MM.1S (cell line): ENCODE data around the gene CCT2.
"Not testable (repeated sequence)": the region's sequence is repeated elsewhere in the genome, so short reads cannot be mapped to it uniquely, and the experiment has no call there.

Experiments
- DNase-seq: peaks from one replicate; pipeline ENCODE4 v3.0.0-alpha.2; 2015
- H2AFZ ChIP-seq: fragments of 300-600 bp; sonication (generic); 2 replicates; pipeline ENCODE4 v1.6.0; 2016; ENCODE audit warnings: antibody characterized with exemption, low read length
- H3F3A ChIP-seq: fragments of 300-600 bp; sonication (generic); 2 replicates; pipeline ENCODE4 v1.6.1; 2016; ENCODE audit warnings: mild to moderate bottlenecking, antibody characterized with exemption, low read length, moderate library complexity, mixed read lengths; ENCODE audit not compliant: insufficient read depth
- H3K27ac ChIP-seq: fragments of 300-600 bp; sonication (generic); 2 replicates; pipeline ENCODE4 v1.5.1; 2016; ENCODE audit warnings: mild to moderate bottlenecking, low read length
- H3K27me3 ChIP-seq: fragments of 300-600 bp; sonication (generic); replicated peaks from 2 replicates; pipeline ENCODE4 v1.6.0; 2016; ENCODE audit warnings: low read length; ENCODE audit not compliant: insufficient read depth
- H3K36me3 ChIP-seq: fragments of 300-600 bp; sonication (generic); replicated peaks from 2 replicates; pipeline ENCODE4 v1.6.1; 2016; ENCODE audit warnings: mild to moderate bottlenecking, low read length, mixed read lengths; ENCODE audit not compliant: insufficient read depth
- H3K4me1 ChIP-seq: fragments of 300-600 bp; sonication (generic); 2 replicates; pipeline ENCODE4 v1.6.1; 2016; ENCODE audit warnings: low read length, mixed read lengths
- H3K4me2 ChIP-seq: fragments of 300-600 bp; sonication (generic); 2 replicates; pipeline ENCODE4 v1.6.0; 2016; ENCODE audit warnings: low read depth, low read length
- H3K4me3 ChIP-seq: fragments of 300-600 bp; sonication (generic); 2 replicates; pipeline ENCODE4 v1.5.1; 2016; ENCODE audit warnings: low read length, mixed read lengths
- H3K79me2 ChIP-seq: fragments of 300-600 bp; sonication (generic); 2 replicates; pipeline ENCODE4 v1.6.1; 2016; ENCODE audit warnings: mixed run types, low read length, mixed read lengths
- H3K9ac ChIP-seq: fragments of 300-600 bp; sonication (generic); 2 replicates; pipeline ENCODE4 v1.6.1; 2016; ENCODE audit warnings: low read length, mixed read lengths
- H3K9me2 ChIP-seq: fragments of 300-600 bp; sonication (generic); replicated peaks from 2 replicates; pipeline ENCODE4 v1.6.1; 2016; ENCODE audit warnings: mild to moderate bottlenecking, low read length, mixed read lengths; ENCODE audit not compliant: insufficient read depth
- H3K9me3 ChIP-seq: fragments of 300-600 bp; sonication (generic); replicated peaks from 2 replicates; pipeline ENCODE4 v1.6.1; 2016; ENCODE audit warnings: mild to moderate bottlenecking, low read length, mixed read lengths; ENCODE audit not compliant: insufficient read depth
- H4K20me1 ChIP-seq: fragments of 300-600 bp; sonication (generic); 2 replicates; pipeline ENCODE4 v1.6.1; 2016; ENCODE audit warnings: mild to moderate bottlenecking, low read length, moderate library complexity, mixed read lengths; ENCODE audit not compliant: insufficient read depth
- EZH2 ChIP-seq: fragments of 300-600 bp; sonication (generic); optimal IDR thresholded peaks from 2 replicates; pipeline ENCODE3; 2017; ENCODE audit warnings: low read depth, mild to moderate bottlenecking, antibody characterized with exemption, low read length, mixed read lengths
- EZH2phosphoT487 ChIP-seq: fragments of 300-600 bp; sonication (generic); IDR thresholded peaks from 2 replicates; pipeline ENCODE4 v1.6.1; 2018; ENCODE audit warnings: antibody characterized with exemption, low read length
- TF ChIP-seq, protein P1 (sequence below): fragments of 300-600 bp; sonication (generic); IDR thresholded peaks from 2 replicates; pipeline ENCODE4 v1.5.1; 2016; ENCODE audit warnings: antibody characterized with exemption, low read length, mixed read lengths

Gene CCT2

DNA sequence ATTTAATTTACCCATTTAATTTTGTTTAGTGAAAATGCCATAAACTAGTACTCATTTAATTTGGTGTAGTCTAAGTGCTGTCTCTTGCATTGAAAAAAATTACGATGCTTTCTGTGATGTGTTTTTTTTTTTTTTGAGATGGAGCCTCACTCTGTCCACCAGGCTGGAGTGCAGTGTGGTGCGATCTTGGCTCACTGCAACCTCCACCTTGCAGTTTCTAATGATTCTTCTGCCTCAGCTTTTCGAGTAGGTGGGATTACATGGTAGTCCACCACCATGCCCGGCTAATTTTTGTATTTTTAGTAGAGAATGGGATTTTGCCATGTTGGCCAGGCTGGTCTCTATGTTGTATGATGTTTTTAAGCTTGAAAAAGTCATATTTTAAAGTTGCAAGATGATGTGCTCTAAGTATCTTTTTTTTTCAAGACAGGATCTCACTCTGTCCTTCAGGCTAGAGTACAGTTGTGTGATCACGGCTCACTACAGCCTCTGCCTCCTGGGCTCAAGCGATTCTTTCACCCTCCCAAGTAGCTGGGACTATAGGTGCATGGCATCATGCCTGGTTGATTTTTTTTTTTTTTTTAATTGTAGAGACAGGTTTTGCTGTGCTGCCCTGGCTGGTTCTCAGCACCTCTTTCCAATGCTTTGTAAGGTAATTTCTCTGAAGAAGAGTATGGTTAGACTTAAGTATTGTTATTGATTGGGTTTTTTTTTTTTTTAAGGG is 16.9 kb downstream of the CCT2 start:
- H3K27ac ChIP-seq, result no peak overlapping the region

DNA sequence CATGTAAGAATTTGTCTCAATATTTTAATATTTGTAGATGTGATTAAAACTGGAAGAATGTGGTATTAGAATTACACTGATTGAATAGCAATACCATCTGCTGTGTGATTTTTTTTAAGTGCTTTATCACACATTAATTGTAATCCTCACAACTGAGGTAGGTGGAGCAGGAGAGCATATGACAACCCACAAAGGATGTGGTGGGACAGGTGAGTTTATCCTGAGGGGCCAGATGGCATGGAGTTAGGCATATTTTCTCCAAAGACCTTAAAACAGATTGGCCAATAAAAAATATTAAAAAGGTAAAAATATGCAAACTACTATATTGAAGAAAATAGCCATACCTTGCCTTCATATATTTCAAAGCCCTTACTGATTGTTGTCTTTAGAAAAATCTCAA is 17.7 kb downstream of the CCT2 start:
- H3K9ac ChIP-seq, result no peak overlapping the region
- DNase-seq, result no peak
- H3K27ac ChIP-seq, result no peak overlapping the region
- H3K4me1 ChIP-seq, result no peaks in the 10 kb centered on the region
- TF ChIP-seq EZH2 (no peak), EZH2phosphoT487 (no peak)
- TF ChIP-seq, protein P1, sequence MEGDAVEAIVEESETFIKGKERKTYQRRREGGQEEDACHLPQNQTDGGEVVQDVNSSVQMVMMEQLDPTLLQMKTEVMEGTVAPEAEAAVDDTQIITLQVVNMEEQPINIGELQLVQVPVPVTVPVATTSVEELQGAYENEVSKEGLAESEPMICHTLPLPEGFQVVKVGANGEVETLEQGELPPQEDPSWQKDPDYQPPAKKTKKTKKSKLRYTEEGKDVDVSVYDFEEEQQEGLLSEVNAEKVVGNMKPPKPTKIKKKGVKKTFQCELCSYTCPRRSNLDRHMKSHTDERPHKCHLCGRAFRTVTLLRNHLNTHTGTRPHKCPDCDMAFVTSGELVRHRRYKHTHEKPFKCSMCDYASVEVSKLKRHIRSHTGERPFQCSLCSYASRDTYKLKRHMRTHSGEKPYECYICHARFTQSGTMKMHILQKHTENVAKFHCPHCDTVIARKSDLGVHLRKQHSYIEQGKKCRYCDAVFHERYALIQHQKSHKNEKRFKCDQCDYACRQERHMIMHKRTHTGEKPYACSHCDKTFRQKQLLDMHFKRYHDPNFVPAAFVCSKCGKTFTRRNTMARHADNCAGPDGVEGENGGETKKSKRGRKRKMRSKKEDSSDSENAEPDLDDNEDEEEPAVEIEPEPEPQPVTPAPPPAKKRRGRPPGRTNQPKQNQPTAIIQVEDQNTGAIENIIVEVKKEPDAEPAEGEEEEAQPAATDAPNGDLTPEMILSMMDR, result 0 out of 2 replicates have a peak, but pooled peaks have one; percentile 11
- H4K20me1 ChIP-seq, result no peaks in the 10 kb centered on the region
- no peak overlapping the region for H3K4me2 ChIP-seq
- no peak overlapping the region for H2AFZ ChIP-seq
- no peak overlapping the region for H3K4me3 ChIP-seq
- H3K79me2 ChIP-seq, result no peaks in the 10 kb centered on the region
- no peaks in the 10 kb centered on the region for H3K9me2 ChIP-seq
- H3F3A ChIP-seq, result no peaks in the 10 kb centered on the region
- no peaks in the 10 kb centered on the region for H3K27me3 ChIP-seq
- H3K36me3 ChIP-seq, result peaks cover 20% of the 10 kb centered on the region
- no peaks in the 10 kb centered on the region for H3K9me3 ChIP-seq

More for the DNA sequence above, 16.9 kb downstream of the CCT2 start:
- Histone ChIP-seq H2AFZ (no peak overlapping the region), H3K9me2 (no peaks in the 10 kb centered on the region), H3K4me3 (no peak overlapping the region), H3F3A (no peaks in the 10 kb centered on the region), H3K27me3 (no peaks in the 10 kb centered on the region), H3K4me2 (no peak overlapping the region), H3K36me3 (peaks cover 28% of the 10 kb centered on the region), H3K9me3 (no peaks in the 10 kb centered on the region), H3K4me1 (no peaks in the 10 kb centered on the region), H4K20me1 (no peaks in the 10 kb centered on the region), H3K9ac (no peak overlapping the region), H3K79me2 (no peaks in the 10 kb centered on the region)
- DNase-seq, result no peak
- TF ChIP-seq, protein P1, result no peak
- no peak for TF ChIP-seq EZH2
- TF ChIP-seq EZH2phosphoT487, result no peak

DNA sequence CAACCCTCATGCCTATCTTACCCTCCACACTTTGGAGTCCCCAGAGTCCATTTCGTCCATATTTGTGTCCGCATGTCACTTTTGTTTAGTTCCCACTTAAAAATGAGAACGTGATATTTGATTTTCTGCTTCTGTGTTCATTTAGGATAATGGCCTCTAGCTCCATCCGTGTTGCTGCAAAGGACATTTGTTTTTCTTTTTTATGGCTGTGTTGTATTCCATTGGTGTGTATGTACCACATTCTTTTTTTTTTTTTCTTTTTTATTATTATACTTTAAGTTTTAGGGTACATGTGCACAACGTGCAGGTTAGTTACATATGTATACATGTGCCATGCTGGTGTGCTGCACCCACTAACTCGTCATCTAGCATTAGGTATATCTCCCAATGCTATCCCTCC is 18.3 kb downstream of the CCT2 start:
- H3K79me2 ChIP-seq, H3K27ac ChIP-seq, H2AFZ ChIP-seq, H3K27me3 ChIP-seq, H3K9me3 ChIP-seq, DNase-seq, H3K4me2 ChIP-seq, H4K20me1 ChIP-seq, H3K9ac ChIP-seq, H3K4me1 ChIP-seq, H3K9me2 ChIP-seq, H3K4me3 ChIP-seq, H3F3A ChIP-seq: not testable (repeated sequence)
- peaks cover 18% of the 10 kb centered on the region for H3K36me3 ChIP-seq

DNA sequence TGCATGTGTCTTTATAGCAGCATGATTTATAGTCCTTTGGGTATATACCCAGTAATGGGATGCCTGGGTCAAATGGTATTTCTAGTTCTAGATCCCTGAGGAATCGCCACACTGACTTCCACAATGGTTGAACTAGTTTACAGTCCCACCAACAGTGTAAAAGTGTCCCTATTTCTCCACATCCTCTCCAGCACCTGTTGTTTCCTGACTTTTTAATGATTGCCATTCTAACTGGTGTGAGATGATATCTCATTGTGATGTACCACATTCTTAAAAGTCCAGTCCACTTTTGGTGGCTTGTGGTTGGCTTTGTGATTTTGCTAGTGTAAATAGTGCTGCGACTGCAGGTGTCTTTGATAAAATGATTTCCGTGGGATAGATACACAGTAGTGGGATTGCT is 19.0 kb downstream of the CCT2 start:
- H3K4me2 ChIP-seq, H3F3A ChIP-seq, H3K4me1 ChIP-seq, H3K4me3 ChIP-seq, H3K9ac ChIP-seq, H3K27me3 ChIP-seq, DNase-seq, H4K20me1 ChIP-seq, H3K9me3 ChIP-seq, H3K9me2 ChIP-seq, H3K79me2 ChIP-seq, H2AFZ ChIP-seq, H3K27ac ChIP-seq: not testable (repeated sequence)
- H3K36me3 ChIP-seq, result peaks cover 18% of the 10 kb centered on the region
